ENCODE results near the gene MMP28.

MMP28 gene

DNA sequence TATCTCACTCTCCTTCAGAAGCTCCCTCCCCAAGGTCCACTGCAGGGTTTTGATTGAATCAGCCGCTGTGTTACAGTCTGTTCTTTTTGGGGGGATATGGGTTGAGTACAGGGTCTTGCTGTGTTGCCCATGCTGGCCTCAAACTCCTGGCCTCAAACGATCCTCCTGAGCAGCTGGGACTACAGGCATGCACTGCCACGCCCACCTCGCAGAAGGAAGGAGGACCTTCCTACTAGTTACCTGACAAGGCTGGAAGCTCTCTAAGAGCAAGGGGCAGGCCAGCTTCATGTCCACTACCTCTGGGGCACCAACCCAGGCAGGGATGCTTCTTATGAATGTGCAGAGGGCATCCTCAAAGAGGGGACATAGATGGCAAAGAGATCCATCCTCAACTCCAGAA lies 1.9 kb upstream of the MMP28 start:
- no peak for DNase-seq

DNA sequence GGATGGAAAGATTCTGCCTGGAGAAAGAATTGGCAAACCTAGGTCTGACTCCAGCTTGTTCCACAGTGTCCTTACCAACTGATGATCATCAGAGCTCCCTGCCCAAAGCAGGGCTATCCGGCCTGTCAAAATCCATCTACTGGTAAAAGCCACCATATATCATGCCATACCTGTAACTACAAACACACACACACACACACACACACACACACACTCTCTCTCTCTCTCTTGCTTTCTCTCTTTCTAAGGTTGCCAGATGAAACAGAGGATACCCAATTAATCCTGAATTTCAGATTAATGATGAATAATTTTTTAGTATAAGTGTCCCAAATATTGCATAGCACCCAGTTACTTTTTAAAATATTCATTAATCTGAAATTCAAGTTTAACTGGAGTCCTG lies 1.5 kb upstream of the MMP28 start:
- no peak for DNase-seq

DNA sequence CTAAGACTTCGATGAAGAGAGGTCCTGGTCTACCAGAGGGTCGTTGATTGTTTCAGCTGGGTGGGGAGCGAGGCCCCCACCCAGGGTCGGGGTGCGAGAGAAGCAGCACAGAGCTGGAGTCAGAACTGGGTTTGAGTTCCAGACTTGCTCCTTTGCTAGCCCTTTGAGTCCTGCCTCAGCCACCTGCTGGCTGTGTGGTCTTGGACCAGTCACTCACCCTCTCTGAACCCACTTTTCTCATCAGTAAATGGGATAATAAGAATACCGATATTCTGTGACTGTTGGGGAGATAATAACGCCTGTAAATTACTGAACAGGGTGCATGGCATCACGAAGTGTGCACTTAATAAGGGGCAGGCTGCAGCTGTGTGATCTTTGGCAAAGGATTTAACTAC lies 427 bp upstream of the MMP28 start:
- no peak for DNase-seq

DNA sequence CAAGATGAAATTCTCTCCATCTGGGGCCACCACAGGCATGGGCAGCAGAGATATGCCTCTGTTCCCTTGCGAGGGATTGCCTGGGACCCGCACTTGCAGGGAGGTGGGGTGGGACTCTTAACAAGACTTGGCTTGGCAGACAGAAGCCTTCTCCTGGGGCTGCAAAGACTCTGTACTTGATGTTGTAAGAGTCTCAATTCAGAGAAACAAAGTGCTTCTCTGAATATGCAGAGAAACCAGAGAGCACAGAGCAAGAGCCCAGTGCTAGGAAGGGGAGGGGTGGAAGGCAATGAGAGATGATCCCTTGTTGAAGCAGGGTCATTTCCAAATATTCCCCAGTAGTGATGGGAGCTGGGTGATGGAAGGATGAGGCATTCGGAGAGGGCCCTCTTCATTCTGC lies 2.2 kb downstream of the MMP28 start:
- no peak for DNase-seq

DNA sequence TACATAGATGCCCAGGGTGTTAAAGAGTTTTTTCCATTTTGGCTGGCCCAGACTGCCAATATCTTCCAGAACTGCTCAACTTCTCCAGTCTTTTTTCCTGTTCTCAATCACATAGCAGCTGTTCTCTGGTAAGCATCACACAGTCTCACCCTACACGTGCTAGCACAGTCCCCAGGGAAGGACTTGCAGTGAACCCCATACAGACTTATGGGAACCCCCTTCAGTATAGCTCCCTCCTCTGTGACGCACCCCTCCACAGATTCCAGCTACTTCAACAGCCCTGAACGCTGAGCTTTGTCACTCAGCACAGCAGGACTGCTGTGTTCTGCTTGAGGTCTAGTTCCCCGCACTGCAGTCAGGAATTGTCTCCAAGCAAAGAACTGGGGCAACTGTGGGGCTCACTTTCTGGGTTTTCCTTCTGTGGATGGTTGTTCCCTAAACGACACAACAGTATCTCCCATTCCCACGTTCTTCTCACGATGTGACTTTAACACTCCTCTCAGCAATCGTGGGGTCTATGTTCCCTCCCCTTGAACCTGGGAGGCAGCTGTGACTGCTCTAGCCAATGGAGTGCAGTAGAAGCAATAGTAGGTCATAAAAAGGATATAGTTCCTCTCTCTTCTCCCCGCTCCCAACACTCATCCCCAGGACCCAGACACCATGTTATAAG lies 3.6 kb downstream of the MMP28 start:
- DNase-seq = no peak

DNA sequence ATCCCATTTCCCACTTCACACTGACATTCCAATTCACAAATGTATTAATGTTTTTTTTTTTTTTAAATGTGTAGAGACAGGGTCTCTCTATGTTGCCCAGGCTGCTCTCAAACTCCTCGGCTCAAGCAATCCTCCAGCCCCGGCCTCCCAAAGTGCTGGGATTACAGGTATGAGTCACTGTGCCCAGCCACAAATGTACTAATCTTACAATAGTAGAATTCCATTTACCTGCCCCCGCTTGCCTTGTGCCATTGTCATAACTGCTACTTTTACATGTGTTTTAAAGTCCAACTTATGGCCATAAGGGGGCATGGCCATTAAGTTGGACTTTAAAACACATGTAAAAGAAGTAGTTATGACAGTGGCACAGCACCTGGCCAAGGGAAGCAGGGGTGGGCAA lies 4.6 kb downstream of the MMP28 start:
- no peak for DNase-seq

DNA sequence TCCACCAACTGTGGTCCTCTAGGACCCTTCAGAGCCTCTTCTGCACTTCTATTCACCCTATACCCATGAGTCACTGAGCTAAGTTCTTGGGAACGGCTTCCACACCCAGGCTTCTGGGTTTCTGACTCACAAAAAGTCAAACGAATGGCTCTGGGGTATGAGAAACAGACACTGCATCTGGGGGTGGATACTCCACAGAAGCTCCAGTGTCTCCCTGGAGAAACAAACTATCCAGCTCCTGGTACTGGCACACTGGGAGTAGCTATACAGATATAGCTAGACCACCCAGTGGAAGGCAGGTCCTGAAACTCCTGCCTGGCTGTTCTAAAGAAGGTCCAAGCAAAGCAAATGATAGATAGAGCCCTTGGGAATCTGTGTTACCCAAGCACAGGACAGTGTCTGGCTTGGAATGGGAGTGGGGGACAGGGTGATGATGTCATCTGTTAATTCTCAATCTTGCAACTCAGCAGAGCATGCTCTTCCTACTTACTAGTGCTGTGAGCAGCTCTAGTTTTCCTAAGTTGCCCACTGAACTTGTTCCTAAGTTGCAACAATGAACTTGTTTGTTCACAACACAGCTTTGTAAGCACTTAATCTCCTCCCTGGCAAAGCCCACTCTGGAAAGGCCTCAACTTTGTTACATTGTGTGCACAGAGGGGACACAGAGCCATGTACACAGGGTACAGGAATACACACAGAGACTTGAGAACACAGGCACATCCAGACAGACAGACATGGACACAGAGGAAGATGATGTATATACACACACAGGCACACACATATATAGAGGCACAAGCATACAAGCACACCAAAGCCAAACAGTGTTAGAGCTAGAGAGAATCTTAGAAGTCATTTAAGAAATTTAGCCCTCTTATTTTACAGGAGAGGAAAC lies 6.7 kb downstream of the MMP28 start:
- peak in 1 of 2 experiments; percentile 9 for DNase-seq

DNA sequence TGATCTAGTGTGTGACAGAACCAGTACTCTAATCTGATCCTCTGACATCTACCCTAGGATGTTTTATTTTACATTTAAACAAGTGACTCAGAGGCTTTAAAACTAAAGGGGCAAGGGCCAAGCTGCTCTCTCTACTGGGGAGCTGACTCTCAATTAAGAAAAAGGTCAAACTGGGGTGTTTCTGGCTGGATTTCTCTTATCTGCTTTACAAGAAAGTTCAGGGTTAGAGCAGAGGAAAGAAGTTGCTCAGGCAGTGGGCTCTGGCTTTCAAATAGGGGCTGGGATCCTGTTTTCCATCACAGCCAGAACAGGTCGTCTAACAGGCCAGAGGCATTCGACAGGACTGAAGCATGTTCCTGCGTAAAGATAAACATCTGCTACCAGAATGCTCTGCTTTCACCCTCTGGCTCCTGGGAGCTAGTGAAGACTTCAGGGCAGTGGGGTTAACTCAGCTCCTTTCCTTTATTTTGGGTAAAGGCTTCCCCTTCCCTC lies 8.5 kb downstream of the MMP28 start:
- no peak for DNase-seq

DNA sequence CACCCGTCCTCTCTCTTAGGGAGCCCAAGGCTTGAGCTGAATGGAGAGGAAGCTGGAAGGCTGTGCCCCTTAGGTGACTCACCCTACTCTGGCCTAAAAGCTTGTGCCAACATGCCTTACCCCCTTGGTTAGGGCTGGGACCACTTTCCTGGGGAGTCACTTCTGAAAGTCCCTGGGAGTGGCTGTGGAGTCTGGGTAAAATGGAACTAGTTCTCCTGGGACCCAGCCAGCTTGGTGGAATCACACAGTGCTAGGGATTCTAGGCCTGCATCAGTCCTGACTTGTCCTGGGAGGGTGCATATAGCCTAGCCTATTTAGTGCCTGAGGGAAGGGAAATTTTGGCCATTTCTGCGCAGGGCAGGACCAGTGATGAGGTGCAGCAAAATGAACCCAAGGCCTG lies 10.5 kb downstream of the MMP28 start:
- no peak for DNase-seq

DNA sequence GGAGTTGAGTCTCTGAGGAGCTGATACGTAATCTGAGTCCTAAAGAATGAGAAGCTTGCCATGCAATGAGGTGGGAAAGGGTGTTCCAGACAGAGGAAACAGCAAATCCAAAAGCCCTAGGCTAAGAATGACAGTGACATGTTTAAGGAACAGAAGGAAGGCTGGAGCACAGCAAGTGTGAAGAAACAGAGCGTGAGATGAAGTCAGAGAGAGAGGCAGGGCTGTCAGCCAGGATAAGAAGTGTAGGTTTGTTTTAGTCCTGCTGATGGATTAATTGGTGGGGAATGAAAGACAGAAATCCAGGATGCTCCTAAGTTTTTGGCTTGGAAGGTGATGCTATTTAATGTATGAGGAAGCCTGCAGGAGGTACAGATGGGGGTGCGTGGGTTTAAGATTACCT lies 14.5 kb downstream of the MMP28 start:
- DNase-seq = no peak

DNA sequence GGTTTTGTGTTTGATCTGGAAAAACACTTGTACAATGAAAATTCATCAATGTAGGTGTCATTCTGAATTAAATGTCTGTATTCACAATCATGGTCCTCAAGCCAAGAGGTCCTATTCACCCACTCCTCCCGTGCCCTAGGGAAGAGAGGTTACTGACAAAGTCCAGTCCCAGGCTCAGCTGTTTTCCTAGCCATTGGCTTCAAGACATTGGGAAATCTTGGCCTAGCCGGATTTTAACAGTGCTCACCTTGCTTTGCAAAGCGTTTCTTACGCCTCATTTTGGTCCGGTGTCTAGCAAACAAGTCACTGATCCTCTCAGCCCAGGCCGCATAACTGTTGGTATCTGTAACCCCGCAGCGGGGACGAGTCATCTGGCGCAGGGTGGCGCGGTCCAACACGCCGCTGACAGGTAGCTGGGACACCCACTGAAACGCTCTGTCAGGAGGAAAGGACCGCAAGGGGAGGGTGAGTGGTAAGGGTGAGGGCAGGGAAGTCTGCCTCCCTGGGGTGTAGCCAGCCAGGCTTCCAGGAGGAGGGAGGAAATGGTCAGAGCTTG lies 16.7 kb downstream of the MMP28 start:
- DNase-seq = no peak

DNA sequence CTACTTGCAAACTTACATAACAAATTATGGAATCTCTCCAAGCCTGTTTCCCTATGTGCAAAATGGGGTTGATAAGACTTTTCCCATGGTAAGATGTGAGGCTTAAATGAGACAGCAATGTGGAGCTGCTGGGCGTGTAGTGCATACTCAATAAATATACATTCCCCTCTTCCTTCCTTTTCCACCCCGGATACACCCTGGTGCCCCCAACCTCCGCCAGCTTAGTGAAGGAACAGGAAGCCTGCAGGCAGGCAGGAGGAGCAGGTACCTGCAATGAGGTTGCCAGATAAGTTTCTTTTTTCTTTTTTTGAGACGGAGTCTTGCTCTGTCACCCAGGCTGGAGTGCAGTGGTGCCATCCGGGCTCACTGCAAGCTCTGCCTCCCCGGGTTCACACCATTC lies 19.9 kb downstream of the MMP28 start:
- no peak for DNase-seq

DNA sequence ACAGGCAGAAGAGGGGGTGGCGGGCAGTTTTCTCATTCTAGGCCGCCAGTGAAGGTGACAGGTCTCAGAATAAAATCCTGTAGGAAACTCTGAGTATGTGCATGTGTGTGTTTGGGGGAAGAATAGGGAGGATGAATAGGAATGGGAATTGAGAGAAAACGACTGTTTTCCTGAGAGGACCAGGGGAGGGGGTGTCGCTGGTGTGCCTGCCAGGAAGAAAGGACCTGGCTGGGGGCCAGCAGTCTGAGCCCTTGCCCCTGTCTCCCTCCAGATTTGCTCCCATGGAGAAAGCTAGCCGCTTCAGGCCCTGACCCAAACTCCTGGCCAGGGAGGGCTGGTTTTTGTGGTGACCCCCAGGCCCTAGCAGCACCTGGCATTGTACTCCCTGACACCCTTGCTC lies 20.4 kb downstream of the MMP28 start:
- no peak for DNase-seq

DNA sequence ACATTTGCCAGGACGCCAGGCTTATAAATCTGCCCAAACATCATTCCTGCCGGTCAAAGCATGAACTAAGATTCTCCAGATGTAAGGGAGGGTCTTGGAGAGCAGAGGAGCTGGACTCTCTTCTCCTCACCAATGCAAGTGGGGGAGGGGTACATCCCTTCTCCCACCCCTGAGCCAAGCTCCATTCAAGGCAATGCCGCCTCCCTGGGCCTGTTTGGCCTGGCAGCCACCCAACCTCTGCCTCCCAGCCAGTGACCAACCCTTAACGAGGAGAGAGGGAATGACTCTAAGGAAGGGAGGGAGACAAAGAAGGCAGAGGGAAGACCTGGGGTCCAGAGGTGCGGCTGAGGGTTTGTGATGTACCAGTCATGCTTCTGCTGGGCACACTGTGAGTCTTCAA lies 20.9 kb downstream of the MMP28 start:
- DNase-seq = no peak

DNA sequence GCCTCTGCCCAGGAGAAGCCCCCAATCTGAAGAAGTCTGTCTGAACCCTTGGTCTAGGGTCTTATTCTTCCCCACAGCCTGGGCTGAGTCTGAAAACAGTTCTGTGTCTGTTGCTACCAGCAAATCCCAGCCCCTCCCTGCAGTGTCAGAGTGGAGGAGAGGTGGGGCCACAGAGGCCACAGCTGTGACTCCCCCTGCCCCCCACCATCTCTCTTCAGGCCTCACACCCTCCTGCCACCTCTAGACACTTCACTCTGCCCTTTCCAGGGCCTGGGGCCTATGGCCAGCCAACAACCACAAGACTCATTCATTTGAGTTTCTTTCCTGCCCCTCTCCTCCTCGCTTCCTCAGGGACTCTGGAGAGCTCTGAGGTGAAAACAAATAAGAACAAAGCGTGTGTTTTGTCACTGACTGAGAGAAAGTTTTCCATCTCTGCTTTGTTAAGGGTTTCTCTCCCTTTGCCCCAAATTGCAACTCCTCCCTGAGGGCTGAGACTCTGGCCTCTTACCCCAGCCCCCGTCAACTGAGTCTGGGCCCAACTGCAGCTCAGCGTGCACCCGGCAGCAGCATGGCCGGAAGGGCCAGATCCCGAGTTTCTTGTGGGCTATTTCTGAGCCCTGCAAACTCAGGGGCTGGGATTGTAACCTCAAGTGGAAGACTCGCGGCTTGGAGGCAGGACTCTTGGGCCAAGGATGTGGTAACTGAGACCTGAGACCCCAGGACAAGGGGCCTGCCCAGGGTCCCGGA lies 21.6 kb downstream of the MMP28 start:
- no peak for DNase-seq

DNA sequence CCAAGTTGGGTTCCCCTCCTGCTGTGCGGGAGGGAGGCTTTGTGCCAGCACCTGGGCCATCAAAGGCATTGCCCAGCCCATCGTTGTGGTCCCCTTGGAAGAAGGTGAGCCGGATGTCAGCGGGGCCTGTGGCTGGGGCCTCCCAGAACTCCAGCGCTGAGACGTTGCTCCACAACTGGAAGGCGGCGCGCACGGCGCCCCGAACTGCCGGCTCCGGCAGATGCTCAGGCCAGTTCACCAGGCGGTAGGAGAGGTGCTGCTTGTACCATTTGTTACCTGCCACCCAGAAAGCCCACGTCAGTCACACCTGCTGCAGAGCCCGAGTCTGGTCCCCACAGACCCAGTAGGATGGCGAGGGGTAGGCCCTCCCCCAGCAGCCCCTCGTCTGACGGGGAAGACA lies 22.3 kb downstream of the MMP28 start:
- no peak for DNase-seq

DNA sequence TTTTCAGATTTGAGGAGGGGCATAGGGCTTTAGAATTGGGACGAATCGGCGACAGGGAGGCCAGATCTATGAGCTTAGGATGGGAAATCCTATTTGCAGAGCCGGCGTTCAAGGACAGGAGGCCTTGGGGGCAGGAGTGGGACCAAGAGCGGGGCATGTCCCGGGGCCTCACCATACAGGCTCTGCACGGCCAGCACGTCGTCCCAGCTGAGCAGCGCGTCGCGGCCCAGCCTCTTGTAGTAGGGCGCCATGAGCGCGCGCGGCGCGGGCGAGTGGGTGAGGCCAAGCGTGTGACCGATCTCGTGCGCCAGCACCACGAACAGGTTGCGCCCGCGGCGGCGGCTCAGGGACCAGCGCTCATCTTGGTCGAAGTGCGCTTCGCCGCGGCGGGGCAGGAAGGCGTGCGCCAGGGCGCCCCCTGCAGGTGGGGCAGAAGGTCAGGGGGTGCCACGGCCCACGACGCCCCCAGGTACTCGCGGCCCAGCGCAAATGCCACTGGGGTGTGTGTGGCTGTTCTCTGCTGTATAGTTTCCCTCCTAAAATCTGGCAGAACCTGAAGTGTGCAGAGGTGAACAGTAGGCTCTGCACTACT lies 25.4 kb downstream of the MMP28 start:
- DNase-seq = no peak

DNA sequence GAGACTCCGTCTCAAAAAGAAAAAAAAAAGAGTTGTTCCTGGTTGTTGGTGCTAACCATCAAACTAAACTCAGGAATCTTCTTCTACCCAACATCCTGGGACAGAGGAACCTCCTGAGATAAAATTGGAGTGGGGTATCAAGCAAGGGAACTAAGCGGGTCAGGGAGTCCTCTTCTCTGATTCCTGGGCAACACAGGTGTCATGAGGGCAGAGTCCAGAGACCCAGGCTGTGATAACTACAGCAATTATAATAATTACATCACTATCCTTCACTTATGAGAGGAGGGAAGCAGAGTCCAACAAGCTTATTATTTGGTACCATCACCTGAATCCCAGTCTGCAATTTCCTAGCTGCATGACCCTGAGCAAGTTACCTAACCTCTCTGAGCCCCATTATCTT lies 26.6 kb downstream of the MMP28 start:
- no peak for DNase-seq

DNA sequence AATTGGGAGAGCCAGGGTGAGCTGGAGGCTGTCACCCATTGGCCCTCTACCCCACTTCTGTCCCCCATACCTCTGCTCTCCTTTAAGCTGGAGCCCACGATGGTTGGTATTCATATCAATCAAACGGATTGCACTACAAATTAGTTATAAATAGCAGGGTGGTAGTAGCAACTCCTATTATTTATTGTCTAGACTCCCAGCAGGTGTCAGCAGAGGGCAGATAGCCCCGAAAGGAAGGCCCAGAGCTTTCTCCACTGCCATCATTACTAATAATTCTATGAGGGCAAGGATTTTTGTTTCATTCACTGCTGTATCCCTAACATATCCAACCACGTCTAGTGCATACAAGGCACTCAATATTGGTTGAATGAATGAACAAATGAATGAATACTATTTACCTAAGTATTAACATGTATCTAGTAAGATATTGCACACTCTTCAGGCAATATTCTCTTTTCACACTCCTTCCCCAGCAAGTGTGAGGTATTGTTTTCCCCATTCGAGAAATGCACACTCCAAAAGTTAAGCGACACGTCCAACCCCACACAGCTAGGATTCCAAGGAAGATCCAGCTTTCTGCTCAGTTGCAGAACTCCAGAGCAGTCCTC lies 28.4 kb downstream of the MMP28 start:
- DNase-seq = peak; percentile 17 to 21

DNA sequence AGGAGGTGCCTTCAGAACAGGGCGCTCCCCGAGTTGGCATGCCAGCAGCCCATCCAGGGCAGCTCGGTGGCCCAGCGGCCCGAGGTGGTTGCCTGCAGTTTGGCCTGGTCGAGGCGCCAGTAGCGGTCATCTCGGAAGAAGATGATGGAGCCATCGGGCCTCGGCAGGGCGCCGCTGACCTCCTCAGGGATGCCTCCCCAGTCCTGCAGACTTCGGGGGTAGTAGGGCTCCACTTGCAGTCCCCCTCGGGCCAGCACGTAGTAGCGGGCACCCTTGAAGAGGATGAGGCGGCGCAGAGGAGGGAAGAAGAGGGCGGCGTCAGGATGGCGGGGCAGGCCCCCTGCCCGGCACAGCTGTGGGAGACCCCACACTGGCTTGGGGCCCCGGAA lies 29.0 kb downstream of the MMP28 start:
- no peak for DNase-seq

DNA sequence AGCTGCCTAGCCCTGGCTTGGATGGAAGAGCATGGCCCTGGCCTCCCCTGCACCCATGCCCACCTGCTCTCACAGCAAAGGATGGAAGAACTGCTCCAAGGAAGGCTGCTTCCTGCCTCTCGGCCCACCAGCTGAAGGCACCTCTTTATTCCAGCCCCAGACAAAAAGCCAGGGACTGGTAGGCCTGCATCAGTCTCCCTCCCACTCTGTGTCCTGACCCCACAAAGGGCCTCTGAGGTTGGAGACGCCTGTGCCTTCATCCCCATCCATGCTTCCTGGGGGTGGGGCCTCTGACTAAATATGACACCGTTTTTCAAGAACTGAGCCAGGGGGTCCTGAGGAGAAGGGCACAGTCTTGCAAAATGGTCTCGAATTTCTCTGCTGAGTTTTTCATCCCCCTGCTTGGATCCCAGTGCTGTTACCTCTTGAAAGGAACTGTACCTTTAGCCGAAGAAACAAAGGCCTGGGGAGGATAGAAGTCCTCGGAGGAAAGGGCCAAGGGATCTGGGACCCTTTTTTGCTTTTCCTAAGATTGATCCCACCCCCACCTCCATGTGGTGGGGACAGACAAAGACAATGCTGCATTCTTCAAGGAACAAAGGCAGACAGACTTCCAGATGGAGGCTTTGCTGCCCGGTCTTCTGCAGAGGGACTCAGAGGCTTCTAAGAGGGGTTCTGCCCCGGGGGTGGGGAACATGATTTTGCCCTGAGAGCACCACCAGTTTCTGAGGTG lies 29.5 kb downstream of the MMP28 start:
- no peak for DNase-seq
